GM20000 (cell line): Measurements from ENCODE around the gene RNF146.

Experiments used
- DNase-seq: peaks from one replicate; pipeline ENCODE4 v3.0.0; 2012; ENCODE audit warnings: low spot score
- TF ChIP-seq, protein P1 (sequence below): IDR thresholded peaks from 2 replicates; pipeline ENCODE4 v1.5.1; 2012; ENCODE audit warnings: mild to moderate bottlenecking, control low read depth; ENCODE audit errors: extremely low read depth, missing control alignments

RNF146 gene

DNA sequence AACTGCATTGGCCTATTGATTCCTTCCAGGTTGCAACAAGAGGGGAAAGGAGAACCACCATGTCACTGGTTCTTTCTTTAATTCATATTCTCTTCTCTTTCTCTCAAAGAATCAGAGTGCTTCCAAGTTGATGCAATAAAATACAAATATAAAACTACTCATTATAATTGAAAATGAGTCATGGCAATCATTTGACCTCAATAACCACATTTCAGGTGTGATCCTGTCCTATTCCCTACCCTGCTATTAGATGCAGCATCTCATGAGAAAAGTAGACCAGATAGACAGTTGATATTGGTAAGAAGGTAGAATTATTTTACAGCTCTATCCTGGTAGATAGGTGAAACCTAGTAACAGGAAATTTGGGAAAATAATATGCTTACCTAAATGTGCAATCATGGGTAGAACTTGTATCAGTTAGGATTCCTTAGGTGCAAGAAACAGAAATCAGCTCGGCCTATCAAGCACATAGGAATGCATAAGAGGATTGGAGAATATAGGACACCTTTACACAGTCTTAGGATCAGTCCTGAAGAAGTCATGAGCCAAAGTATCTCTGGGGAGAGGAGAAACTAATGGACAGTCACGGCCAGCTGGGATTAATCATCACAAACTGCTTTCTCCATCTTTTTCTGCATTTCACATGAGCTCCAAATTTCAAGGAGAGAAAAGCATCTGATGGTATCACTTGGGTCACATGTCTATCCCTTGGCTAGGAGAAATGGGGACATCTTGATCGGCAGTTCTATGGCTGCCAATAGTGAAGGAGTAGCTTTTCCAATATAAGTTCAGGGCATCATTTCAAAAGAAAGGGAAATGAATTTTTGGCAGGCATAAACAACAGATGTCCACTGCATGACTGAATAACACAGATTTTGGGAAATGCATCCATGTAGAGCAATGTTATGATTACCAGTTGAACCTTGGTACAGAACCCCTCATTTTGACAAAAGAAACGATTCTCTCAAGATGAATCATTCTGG, 19.3 kb upstream of the RNF146 start:
- no peak for DNase-seq

DNA sequence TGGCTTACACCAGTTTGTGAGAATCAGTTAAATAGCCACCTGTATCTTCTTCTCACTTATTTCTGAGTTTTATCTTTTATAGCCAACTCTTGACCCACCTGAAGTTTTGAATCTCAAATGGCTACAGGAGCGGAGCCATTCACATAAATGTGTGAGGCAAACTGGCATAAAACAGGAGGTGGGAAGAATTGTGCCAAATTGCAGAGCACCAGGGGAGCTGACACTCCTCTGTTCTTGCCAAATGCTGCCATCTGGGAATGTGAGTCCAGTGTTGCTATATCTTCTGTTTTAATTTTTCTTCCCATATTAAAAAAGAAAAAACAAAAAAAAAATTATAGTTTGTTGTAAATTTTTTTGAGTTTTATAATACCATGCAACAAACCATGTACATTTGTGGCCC, 17.0 kb upstream of the RNF146 start:
- no peak for DNase-seq
- TF ChIP-seq, protein P1, sequence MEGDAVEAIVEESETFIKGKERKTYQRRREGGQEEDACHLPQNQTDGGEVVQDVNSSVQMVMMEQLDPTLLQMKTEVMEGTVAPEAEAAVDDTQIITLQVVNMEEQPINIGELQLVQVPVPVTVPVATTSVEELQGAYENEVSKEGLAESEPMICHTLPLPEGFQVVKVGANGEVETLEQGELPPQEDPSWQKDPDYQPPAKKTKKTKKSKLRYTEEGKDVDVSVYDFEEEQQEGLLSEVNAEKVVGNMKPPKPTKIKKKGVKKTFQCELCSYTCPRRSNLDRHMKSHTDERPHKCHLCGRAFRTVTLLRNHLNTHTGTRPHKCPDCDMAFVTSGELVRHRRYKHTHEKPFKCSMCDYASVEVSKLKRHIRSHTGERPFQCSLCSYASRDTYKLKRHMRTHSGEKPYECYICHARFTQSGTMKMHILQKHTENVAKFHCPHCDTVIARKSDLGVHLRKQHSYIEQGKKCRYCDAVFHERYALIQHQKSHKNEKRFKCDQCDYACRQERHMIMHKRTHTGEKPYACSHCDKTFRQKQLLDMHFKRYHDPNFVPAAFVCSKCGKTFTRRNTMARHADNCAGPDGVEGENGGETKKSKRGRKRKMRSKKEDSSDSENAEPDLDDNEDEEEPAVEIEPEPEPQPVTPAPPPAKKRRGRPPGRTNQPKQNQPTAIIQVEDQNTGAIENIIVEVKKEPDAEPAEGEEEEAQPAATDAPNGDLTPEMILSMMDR: no peak

More for the DNA sequence above, 19.3 kb upstream of the RNF146 start:
- TF ChIP-seq, protein P1: no peak

DNA sequence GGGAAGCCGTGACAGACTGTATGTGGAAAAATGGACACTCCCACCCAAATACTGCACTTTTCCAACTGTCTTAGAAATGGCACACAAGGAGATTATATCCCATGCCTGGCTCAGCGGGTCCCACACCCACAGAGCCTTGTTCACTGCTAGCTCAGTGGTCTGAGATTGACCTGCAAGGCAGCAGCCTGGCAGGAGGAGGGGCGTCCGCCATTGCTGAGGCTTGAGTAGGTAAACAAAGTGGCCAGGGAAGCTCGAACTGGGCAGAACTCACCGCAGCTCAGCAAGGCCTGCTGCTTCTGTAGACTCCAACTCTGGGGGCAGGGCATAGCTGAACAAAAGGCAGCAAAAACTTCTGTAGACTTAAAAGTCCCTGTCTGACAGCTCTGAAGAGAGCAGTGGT, 11.4 kb upstream of the RNF146 start:
- TF ChIP-seq, protein P1: no peak

DNA sequence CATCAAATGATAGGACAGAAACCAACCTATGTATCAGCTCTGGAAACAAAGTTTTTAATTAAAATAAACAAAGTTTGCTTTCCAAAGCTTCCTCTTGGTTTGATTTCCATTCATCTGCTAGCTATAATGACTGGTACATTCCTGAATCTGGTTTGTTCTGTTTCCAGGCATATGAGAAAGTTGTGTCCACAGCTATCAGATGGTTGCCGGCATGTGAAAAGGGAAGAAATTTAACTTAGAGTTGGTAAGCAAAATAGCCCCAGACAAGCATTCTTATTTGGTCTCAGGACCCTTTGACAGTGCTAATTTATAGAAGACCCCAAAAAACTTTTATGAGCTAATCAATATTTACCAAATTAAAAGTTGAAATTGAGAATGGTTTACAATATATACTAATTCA, 3.8 kb upstream of the RNF146 start:
- no peak for DNase-seq
- TF ChIP-seq, protein P1: no peak

More for the DNA sequence above, 11.4 kb upstream of the RNF146 start:
- DNase-seq: no peak

DNA sequence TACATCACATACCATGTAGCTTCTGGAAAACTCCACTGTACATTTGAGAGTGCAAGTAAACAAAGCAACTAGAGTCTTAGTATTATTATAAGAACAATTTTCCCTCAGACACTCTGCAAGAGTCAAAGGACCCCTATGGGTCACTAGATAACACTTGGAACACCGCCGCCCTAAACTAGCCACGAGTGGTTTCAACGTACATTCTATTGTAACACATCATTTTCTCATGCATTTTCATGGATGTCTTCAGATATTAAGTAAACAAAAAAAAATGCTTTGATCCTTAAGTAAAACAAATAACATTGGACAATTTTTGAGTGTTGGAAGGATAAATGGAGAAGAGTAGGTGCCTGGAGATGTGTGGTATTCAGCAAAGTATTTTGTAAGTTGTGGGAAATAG, 3.2 kb upstream of the RNF146 start:
- no peak for DNase-seq
- TF ChIP-seq, protein P1: no peak

DNA sequence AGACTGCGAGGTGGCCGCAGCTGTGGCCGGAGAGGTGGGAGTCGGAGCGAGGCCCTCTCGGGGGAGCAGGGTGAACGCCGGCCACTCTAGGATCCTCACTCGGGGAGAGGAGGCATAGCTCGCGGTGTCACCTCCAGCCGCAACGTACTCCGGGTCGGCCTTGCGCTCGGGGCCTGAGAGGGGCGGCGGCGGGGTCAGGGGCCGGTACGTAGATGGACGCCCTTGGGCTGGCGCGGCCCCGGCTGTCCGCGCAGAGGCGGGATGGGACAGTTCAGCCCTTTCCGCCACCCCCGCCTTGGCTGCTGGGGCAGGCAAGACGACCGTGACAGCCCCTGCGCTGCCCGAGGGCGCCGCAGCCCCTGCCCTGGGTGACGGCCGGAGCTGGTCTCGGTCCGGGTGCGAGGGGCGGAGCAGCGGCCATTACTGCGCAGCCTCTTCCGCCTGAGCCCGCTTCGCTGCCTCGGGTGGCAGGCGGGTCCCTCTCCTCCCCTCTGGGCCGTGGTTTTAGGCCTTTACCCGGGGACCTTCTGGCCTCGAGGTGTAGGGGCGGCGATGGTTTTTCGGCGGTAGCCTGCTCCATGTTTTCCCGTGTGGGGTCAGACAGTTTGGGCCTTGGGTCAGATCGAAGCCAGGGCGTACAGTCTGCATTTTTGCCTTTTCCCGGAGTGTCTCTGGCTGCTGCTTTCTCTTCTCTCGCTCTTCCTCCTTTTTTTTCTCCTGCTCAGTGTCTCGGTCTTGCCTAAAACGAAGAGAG, 405 bp downstream of the RNF146 start:
- TF ChIP-seq, protein P1: no peak
- DNase-seq: peak; percentile 84
